GM23248 (cell line): Measurements from ENCODE around the gene ARAP1. TPM values are rescaled to one million over a fixed set of nuclear protein-coding genes. Genes with fewer than 3 reads are reported as not detected.

ENCODE experiments used
- DNase-seq: peaks from one replicate; pipeline ENCODE4 v3.0.0-alpha.2; 2015
- H2AFZ ChIP-seq: fragments of 200-600 bp; sonication (generic); 2 replicates; pipeline ENCODE4 v1.6.1; 2016; ENCODE audit warnings: antibody characterized with exemption
- H3F3A ChIP-seq: fragments of 200-600 bp; sonication (generic); 2 replicates; pipeline ENCODE4 v1.6.1; 2016; ENCODE audit warnings: mild to moderate bottlenecking, antibody characterized with exemption, mixed run types; ENCODE audit not compliant: insufficient read depth
- H3K27ac ChIP-seq: fragments of 200-600 bp; sonication (generic); 2 replicates; pipeline ENCODE4 v1.5.1; 2016; ENCODE audit warnings: mild to moderate bottlenecking
- H3K27me3 ChIP-seq: fragments of 200-600 bp; sonication (generic); replicated peaks from 2 replicates; pipeline ENCODE4 v1.6.1; 2016; ENCODE audit warnings: mild to moderate bottlenecking; ENCODE audit not compliant: insufficient read depth
- H3K36me3 ChIP-seq: fragments of 200-600 bp; sonication (generic); 2 replicates; pipeline ENCODE4 v1.6.1; 2016; ENCODE audit warnings: low read depth, mild to moderate bottlenecking
- H3K4me1 ChIP-seq: fragments of 200-600 bp; sonication (generic); 2 replicates; pipeline ENCODE4 v1.6.1; 2016; ENCODE audit warnings: mild to moderate bottlenecking; ENCODE audit not compliant: insufficient read depth
- H3K4me2 ChIP-seq: fragments of 200-600 bp; sonication (generic); one replicate; pipeline ENCODE4 v1.6.1; 2016; ENCODE audit warnings: mild to moderate bottlenecking; ENCODE audit not compliant: unreplicated experiment
- H3K4me3 ChIP-seq: fragments of 200-600 bp; sonication (generic); 2 replicates; pipeline ENCODE4 v1.5.1; 2016; ENCODE audit warnings: mild to moderate bottlenecking
- H3K79me2 ChIP-seq: fragments of 200-600 bp; sonication (generic); 2 replicates; pipeline ENCODE4 v1.6.1; 2016; ENCODE audit warnings: mild to moderate bottlenecking; ENCODE audit not compliant: insufficient read depth
- H3K9ac ChIP-seq: fragments of 200-600 bp; sonication (generic); 2 replicates; pipeline ENCODE4 v1.6.1; 2016; ENCODE audit warnings: mild to moderate bottlenecking
- H3K9me2 ChIP-seq: fragments of 200-600 bp; sonication (generic); 2 replicates; pipeline ENCODE4 v1.6.1; 2016; ENCODE audit warnings: mixed run types, mild to moderate bottlenecking, moderate library complexity; ENCODE audit not compliant: insufficient read depth
- H3K9me3 ChIP-seq: fragments of 200-600 bp; sonication (generic); one replicate; pipeline ENCODE4 v1.6.1; 2017; ENCODE audit warnings: low read depth
- H4K20me1 ChIP-seq: fragments of 200-600 bp; sonication (generic); 2 replicates; pipeline ENCODE4 v1.6.0; 2016; ENCODE audit not compliant: insufficient read depth
- EZH2 ChIP-seq: fragments of 200-600 bp; sonication (generic); IDR thresholded peaks from 2 replicates; pipeline ENCODE4 v1.6.1; 2018; ENCODE audit warnings: antibody characterized with exemption, mild to moderate bottlenecking; ENCODE audit not compliant: insufficient read depth, poor library complexity, severe bottlenecking
- EZH2phosphoT487 ChIP-seq: fragments of 200-600 bp; sonication (generic); IDR thresholded peaks from 2 replicates; pipeline ENCODE4 v1.6.1; 2018; ENCODE audit warnings: antibody characterized with exemption, moderate library complexity, mild to moderate bottlenecking, low read depth; ENCODE audit not compliant: insufficient read depth
- WGBS, 2 experiments: methylation state at CpG; one replicate each; pipeline ENCODE4 v1.1.6; 2015 to 2017; ENCODE audit warnings: low lambda C conversion rate in 2 of 2, low coverage in 1 of 2; ENCODE audit errors: missing lambda C conversion rate in 2 of 2; 5-methylcytosine and 5-hydroxymethylcytosine counted together
- in situ Hi-C: fragments of 300-500 bp; cut with MboI; formaldehyde crosslinking; loops from 2 replicates; pipeline ENCODE4 v1.15.0; 2020
- polyA plus RNA-seq: library from polyadenylated mRNA; unstranded; fragments of >200 nt; fragmentation: Nextera tagmentation; extraction: Ambion mirVana; gene quantifications from 2 replicates; pipeline ENCODE4 v1.2.1, GENCODE V29; 2016
- total RNA-seq: library from RNA; depleted of rRNA; stranded (reverse); fragments of >200 nt; shearing (Covaris generic); gene quantifications from 2 replicates; pipeline ENCODE4 v1.2.3, GENCODE V29; 2014

ARAP1 gene
- total and polyA plus RNA-seq, 2 experiments from 2014 or later: 41.5 to 73.9 TPM

DNA sequence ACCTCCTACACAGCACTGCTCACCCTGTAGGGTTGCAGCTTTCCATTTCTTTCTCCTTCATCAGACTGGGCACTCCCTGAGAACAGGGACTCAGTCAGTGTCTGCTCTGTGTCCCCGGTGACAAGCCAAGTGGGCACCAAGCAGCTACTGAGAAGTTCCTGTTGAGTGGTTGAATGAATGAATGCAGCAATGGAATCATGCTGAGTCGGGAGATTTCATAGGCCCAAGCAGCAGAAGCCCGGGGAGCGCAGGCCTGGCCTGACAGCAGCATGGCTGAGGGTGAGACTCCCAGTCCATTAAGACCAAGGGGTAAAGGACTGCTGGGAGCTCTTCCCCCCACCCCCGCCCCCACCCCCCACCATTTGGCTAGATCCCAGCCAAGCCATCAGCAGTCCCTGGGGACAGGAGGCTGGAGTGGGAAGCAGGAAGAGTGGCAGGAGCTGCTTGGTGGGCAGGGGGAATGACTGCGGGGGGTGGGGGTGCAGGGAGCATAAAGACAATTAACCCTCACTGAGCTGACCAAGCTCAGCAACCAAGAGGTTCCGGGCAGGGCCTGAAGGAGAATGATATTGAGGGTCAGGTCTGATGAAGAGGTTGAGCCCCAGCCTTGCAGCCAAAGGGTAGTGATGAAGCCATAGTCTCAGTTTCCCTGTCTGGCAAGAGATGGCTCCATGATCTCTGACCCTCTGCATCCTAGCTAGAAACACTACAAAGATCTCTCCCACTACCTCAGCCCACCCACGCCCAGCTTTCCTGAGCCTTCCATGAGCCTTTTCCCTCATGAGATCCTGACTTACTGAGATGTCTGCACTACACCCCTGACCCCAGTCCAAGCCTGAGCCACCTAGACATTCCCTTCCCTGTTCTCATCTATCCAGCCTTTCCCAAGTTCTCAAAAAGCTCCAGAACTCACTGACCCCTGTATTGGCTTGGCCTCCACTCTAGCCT lies 80.8 kb downstream of the ARAP1 start:
- Histone ChIP-seq H3K4me2 (no peak overlapping the region), H3K79me2 (no peaks in the 10 kb centered on the region), H3K27ac (no peak overlapping the region), H3K27me3 (peaks cover 49% of the 10 kb centered on the region), H3K9me2 (no peaks in the 10 kb centered on the region), H3F3A (no peaks in the 10 kb centered on the region), H3K9ac (no peak overlapping the region), H4K20me1 (no peaks in the 10 kb centered on the region), H3K4me3 (no peak overlapping the region), H3K9me3 (no peaks in the 10 kb centered on the region), H2AFZ (no peak overlapping the region), H3K36me3 (no peaks in the 10 kb centered on the region), H3K4me1 (no peaks in the 10 kb centered on the region)
- in situ Hi-C loops: no loop called here
- DNase-seq: no peak
- no peak for TF ChIP-seq EZH2
- no peak for TF ChIP-seq EZH2phosphoT487
- WGBS, 2 experiments: 24 to 31% methylated on average over 7 to 8 of the region's 8 CpGs

DNA sequence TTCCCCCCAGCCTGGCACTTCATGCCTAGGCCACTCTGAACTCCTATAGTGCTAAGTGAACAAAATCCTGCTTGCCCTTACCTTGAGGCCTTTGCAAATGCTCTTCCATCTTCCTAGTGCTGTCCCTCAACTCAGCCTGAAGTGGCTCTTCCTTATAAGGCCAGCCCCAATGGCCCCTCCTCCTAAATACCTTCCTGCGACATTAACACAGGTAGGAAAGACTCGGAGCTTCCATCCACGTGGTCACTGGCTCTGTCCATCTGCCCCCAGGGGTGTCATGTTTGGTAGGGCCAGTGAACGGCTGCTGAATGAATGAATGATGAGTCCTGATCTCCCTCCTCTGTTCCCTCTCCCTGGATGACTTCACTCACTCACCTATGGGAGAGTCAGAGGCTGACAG lies 82.2 kb downstream of the ARAP1 start:
- 32 to 45% methylated on average over 4 of the region's 4 CpGs for WGBS, 2 experiments
- in situ Hi-C loops: no loop called here

DNA sequence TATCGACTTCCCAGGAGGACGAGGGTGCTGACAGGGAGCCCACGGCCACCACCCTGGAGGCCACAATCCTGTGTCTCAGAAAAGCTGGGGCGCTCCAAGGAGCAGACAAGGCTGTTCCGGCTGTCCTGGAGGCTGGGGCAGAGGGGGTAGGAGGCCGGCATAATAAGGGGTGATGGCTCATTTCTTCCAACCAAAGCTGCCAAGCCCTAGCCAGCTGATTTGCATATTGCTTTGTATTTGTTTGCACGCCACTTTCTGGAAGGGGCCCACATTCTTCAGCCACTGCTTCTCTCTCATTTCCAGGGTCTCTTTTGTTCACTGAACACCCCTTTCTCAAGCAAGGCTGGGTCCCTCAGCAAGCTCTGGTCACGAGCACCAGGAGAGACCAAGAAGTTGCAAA lies 82.7 kb downstream of the ARAP1 start:
- Histone ChIP-seq H3K27ac (no peak overlapping the region), H3K9ac (no peak overlapping the region), H3K79me2 (no peaks in the 10 kb centered on the region), H3K9me3 (no peaks in the 10 kb centered on the region), H4K20me1 (no peaks in the 10 kb centered on the region), H2AFZ (no peak overlapping the region), H3K27me3 (peaks cover 43% of the 10 kb centered on the region), H3F3A (no peaks in the 10 kb centered on the region), H3K4me2 (no peak overlapping the region), H3K4me3 (no peak overlapping the region), H3K36me3 (no peaks in the 10 kb centered on the region), H3K4me1 (no peaks in the 10 kb centered on the region), H3K9me2 (no peaks in the 10 kb centered on the region)
- in situ Hi-C loops: no loop called here
- no peak for TF ChIP-seq EZH2phosphoT487
- TF ChIP-seq EZH2: no peak
- peak; percentile 20 for DNase-seq
- WGBS, 2 experiments: 39 to 46% methylated on average over 8 of the region's 8 CpGs

More for the DNA sequence above, 82.2 kb downstream of the ARAP1 start:
- H3K4me1 ChIP-seq: no peaks in the 10 kb centered on the region
- no peak overlapping the region for H3K4me2 ChIP-seq
- H3K27me3 ChIP-seq: peaks cover 45% of the 10 kb centered on the region
- H4K20me1 ChIP-seq: no peaks in the 10 kb centered on the region
- H3K9me2 ChIP-seq: no peaks in the 10 kb centered on the region
- no peak overlapping the region for H2AFZ ChIP-seq
- no peaks in the 10 kb centered on the region for H3K79me2 ChIP-seq
- H3K36me3 ChIP-seq: no peaks in the 10 kb centered on the region
- H3K27ac ChIP-seq: no peak overlapping the region
- TF ChIP-seq EZH2: no peak
- no peak for TF ChIP-seq EZH2phosphoT487
- no peak overlapping the region for H3K4me3 ChIP-seq
- no peaks in the 10 kb centered on the region for H3F3A ChIP-seq
- H3K9ac ChIP-seq: no peak overlapping the region
- DNase-seq: no peak
- H3K9me3 ChIP-seq: no peaks in the 10 kb centered on the region

DNA sequence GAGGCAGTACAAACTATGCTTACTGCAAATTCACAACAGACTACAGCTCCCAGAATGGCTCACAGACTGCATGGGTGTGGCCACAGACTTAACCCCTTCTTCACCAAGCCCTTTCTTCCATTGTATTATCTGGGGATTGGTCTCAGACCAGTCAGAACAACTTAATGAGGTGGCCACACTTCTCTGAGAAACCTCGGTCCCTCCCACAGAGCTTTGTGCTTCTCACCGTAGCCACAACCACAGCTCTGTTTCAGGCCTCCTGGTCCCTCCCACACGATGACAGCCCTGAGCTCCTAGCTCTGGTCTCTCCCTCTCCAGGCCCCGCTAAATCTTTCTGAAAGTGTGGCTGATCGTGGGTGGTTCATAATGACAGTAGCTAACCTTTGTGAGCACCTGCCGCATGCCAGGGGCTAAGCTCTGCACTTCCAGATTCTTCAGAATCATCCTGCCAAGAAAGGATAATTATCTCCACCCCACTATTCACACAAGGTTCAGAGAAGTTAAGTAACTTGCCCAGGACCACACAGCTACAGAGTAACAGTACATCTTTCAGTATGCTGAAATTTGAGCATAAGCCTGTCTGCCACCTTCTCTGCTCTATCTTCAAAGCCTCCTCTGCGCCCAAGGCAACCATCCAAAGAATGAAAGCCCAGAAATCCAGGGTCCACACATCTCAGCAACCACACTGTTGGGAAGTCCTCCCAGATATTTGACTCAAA lies 83.4 kb downstream of the ARAP1 start:
- Histone ChIP-seq H3K4me1 (no peaks in the 10 kb centered on the region), H3K4me3 (no peak overlapping the region), H3K79me2 (no peaks in the 10 kb centered on the region), H3K4me2 (no peak overlapping the region), H4K20me1 (no peaks in the 10 kb centered on the region), H3K9me2 (no peaks in the 10 kb centered on the region), H3K36me3 (no peaks in the 10 kb centered on the region), H3K9ac (no peak overlapping the region), H3K9me3 (no peaks in the 10 kb centered on the region), H3K27ac (no peak overlapping the region), H3F3A (no peaks in the 10 kb centered on the region), H3K27me3 (peaks cover 40% of the 10 kb centered on the region), H2AFZ (no peak overlapping the region)
- DNase-seq: no peak
- in situ Hi-C loops: no loop called here
- 41 to 44% methylated on average over 7 of the region's 7 CpGs for WGBS, 2 experiments
- TF ChIP-seq EZH2 (no peak), EZH2phosphoT487 (no peak)
